Glomerular visceral epithelial cell (primary cell): ENCODE data around the gene POGZ.

ENCODE experiments used
- DNase-seq: peaks from one replicate; pipeline ENCODE4 v3.0.0-alpha.2; 2016; ENCODE audit errors: extremely low spot score

The POGZ gene

DNA sequence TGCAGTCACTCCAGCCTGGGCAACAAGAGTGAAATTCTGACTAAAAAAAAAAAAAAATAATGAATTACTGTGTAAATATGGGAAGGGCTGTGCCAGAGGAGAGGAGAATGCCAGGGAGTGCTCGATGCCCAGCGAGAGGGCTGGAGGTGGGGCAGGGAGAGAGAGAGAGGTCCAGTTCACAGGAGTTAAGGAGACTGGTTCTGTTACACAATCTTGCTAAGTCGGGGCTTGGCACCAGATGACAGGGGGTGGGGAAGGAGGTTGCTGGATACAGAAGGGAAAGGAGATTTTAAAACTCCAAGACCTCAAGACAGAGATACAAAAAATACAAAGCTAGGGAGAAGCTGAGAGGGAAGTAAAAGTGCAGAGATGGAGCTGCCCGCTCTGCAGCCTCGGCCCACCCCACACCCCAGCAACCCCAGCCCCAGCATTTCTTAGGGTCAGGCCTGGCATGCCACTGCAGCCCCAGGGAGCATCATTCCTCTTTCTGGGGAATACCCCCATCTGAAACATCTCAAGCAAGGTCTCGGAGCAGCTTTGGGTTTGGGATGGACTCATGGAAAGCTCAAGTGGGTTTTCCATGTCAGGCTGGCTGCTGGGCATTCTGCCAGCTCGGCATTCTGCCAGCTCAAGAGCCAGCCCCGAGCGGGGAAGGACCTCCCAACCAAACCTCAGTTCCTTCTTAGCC lies 87.8 kb downstream of the POGZ start:
- DNase-seq = peak; percentile 58

DNA sequence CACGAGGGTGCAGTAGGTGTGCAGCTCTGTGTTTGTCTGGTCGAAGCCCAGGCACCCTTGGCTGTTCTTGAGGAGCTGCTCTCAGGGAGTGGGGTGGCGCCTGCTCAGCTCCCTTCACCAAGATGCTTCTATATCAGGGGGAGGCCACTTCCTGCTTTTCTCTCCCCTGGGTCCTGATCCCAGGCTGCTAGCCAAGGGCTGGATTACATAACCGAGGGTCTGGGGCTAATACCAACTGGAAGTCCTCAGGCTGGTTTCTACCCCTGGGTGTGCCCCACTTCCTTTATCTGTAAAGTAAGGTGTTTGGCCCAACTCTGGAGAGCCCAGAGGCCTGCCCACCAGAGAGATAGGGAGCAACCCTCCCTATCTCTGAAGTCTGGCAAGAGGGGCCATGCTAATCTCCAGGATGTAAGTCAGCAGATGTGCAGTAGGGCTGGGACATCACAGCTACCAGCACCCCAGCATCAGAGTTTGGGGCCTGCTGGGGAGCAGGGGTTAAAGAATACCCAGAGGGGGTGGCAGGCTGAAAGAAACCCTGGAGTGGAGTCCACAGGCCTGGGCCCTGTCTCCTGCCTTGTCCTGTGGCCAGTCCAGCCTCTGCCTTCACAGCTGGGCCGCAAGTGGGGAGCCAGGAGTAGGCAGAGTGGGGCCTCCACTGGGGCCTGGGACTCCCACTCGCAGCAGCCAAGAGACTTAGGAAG lies 88.9 kb downstream of the POGZ start:
- DNase-seq = no peak

DNA sequence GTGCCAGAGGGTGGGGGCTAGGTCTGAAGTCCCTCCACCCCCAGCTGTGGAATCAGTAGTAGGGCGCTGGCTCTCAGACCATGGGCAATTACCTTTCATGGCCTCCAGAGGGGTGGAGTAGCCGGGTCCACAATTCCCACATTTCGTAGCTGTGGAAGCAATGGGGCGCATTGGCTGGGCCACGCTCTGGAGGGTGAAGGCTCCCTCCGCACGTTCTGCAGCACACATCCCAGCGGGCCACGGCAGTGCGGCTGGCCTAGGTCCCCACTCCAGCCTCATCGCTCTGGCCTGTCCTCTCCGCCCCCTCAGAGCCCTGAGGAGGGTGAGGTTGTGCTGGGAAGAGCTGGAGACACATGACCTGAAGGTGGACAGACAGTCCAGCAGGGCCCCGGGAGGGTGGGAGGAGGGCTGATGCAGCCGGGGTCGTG lies 89.7 kb downstream of the POGZ start:
- DNase-seq = no peak

DNA sequence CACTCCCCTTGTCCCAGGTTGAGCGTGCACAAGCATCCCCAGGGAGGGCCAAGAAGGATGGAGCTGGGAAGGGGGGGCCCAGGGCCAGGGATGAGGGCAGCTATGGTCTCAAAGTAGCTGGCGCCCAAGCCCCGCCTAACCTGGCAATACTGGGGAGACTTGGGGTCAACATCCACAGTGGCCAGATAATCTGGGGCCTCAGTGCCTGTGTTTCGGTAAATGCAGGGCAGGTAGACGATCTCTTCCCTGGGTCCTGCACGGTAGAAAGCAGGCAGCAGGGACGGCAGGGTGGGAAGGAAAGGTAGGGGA lies 90.0 kb downstream of the POGZ start:
- DNase-seq = no peak

GRCh38 chr1:151368393-151369301 lies 90.6 kb downstream of the POGZ start:
- no peak for DNase-seq

GRCh38 chr1:151367658-151368392 lies 91.5 kb downstream of the POGZ start:
- DNase-seq = no peak

DNA sequence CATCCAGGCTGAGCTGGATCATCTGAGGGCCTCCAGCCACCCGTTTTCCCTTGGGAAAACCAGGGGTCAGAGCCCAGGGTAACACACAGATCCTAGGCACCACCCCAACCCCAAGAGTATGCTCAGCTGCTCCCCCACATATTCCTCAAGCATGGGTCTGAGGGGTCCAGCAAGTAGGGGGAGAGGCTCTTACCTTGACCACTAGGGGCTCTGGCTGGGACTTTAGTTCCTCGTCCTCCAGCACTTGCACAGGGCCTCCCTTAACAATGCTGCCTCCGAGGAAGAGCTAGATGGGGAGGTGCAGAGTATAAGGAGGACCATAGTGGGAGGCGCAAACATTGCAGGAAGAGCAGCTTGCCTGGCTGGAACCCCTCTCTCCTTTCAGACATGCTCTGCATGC lies 94.3 kb downstream of the POGZ start:
- DNase-seq = no peak

DNA sequence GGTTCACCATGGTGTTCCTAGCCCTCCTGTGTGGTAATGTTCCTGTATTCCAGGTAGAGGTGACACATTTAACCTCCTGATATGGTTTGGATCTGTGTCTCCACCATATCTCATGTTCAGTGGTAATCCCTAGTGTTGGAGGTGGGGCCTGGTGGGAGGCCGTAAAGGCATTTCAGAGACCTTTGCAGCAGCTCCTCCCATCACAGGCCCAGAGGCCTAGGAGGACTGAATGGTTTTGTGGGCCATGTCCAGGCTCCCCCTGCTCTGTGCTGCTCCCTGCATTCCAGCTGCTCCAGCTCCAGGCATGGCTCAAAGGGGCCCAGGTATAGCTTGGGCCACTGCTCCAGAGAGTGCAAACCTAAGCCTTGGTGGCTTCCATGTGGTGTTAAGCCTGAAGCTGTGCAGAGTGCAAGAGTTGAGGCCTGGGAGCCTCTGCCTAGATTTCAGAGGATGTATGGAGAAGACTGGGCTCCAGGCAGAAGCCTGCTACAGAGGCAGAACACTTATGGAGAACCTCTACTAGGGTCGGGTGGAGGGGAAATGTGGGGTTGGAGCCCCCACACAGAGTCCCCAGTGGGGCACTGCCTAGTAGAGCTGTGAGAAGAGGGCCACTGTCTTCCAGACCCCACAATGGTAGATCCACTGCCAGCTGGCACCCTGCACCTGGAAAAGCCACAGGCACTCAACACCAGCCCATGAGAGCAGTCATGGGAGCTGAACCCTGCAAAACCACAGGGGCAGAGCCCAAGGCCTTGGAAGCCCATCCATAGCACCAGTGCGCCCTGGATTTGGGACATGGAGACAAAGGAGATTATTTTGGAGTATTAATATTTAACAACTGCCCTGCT lies 96.8 kb downstream of the POGZ start:
- no peak for DNase-seq

GRCh38 chr1:151361883-151362282 lies 97.4 kb downstream of the POGZ start:
- no peak for DNase-seq

DNA sequence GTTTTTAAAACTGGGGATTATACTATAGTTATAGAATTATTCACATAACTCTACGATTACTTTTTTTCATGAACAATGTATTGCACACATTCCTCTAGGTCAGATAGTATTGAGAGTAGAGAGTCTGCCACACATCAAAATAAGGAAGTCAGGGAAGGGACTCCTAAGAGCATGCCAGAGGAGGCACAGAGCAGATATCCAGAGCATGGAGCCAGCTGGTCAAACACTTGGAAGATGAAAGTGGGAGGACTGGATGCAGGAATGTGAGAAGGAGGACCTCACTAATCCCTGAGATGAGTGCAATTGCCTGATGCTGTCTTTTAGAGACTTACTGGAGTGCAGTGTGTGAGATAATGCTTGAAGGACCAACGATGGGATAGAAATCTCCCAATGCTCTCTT lies 102.6 kb downstream of the POGZ start:
- no peak for DNase-seq
